HuH-7 (cell line): ENCODE results near the gene APOBEC3C.
"Not testable (repeated sequence)": the region's sequence is repeated elsewhere in the genome, so short reads cannot be mapped to it uniquely, and the experiment has no call there.

Experiments
- DNase-seq: peaks from one replicate; pipeline ENCODE4 v3.0.0; 2011; ENCODE audit warnings: low spot score

The APOBEC3C gene

DNA sequence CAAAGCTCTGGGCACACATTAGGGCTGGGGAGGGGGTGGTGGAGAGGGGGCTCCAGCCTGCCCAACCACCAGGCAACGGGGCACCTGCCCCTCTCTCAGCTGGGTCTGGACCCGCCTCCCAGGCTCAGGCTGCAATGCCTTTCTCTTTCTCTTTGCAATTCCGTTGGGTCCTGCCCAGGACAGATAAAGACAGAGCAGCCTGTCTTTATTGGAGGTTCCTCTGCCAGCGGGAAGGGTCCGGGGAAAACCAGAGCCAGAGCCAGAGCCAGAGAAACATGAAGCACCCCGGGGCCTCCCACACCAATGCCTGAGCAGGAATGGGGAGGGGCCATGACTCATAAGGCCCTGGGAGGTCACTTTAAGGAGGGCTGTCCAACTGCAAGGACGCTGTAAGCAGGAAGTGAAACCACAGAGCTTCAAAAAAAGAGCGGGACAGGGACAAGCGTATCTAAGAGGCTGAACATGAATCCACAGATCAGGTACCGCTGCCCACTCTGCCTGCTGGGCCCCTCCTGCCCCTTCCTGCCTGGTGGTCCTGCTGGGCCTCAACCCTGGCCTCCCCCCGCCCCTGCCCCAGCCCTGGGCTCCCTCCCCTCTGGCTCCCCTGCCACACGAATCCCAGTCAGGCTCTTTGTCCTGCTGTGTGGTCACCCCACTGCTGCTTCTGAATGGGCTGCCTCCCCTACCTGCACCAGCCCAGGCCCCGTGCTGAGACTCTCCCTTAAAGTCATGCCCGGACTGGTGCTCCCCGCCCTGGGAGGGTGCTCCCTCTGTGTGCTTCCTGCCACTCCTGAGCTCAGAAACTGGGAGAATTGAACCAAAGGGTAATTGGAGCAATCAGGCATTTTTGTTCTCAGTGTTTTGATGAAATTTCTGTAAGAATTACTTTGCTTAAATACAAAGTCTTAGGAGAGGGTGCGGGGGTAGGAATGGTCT is 31.8 kb upstream of the APOBEC3C start, which contains the start of gene APOBEC3B:
APOBEC3B (plus strand) TSS at position 356 of the 936 bp plus-strand sequence; CDS start at position 463, 107 bp downstream.
- DNase-seq = no peak

DNA sequence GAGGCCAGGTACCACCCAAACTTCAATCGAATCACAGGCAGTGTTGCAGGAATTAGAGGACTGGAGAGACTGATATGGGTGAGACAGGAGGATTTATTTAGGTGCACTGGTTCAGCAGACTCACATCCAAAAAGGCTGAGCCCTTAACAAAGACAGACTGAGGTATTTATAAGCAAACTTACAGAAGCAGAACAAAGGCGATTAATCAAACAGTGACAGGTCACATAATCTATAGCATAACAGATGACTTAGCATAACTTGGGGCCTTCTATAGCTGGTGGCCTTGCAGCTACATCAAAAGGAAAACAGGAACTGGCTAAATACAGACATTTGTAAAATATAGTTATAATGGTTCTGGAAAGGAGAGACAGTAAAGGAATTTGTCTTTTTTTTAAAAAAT is 29.8 kb upstream of the APOBEC3C start:
- DNase-seq = no peak

DNA sequence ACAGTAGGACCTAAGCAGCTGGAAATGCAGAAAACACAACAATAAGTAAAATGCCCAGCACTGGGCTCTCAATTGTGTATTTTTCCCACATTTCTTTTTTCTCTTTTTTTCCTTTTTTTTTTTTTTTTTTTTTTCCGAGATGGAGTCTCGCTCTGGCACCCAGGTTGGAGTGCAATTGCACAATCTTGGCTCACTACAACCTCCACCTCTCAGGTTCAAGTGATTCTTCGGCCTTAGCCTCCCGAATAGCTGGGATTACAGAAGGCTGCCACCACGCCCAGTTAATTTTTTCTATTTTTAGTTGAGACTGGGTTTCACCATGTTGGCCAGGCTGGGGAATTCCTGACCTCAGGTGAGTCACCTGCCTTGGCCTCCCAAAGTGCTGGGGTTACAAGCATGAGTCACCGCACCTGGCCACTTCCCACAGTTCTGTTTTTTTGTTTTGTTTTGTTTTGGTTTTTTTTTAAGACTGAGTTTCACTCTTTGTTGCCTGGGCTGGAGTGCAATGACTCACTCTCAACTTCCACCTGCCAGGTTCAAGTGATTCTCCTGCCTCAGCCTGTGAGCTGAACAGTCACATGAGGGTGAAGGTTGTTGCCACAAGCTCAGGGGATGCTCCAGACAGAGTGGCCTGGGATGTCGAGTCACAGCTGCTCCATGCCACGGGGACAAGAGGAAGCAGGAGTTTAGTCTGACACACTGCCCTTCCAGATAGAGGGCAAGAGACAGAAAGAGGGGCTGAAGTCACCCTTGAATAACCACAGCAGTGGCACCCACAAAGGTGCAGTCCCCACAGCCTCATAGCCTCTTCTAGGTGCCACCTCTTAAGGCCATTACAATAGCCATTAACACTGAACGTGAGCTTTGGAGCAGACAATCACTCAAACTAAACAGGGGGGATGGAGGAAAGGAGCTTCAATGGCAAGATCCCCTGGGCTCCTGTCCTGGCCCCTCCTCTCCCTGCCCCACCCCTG is 29.0 kb upstream of the APOBEC3C start:
- DNase-seq = not testable (repeated sequence)

DNA sequence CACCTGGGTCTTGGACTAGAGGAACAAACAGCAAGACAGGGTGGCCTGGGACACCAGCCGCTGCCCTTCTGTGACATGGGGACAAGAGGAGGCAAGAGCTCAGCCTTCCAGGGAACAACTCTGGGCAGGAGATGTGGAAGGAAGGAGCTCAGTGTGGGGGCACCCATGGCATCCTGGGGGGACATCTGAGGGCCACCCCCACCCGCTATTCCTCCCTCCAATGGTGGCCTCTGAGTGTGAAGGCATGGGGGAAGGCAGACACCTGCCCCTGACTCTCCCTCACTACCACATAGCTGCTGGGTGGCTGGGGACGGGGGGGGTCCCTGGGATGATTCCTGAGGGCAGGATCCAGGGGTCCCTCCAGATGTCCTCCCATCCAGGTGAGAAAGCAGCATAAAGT is 27.4 kb upstream of the APOBEC3C start:
- DNase-seq = no peak

DNA sequence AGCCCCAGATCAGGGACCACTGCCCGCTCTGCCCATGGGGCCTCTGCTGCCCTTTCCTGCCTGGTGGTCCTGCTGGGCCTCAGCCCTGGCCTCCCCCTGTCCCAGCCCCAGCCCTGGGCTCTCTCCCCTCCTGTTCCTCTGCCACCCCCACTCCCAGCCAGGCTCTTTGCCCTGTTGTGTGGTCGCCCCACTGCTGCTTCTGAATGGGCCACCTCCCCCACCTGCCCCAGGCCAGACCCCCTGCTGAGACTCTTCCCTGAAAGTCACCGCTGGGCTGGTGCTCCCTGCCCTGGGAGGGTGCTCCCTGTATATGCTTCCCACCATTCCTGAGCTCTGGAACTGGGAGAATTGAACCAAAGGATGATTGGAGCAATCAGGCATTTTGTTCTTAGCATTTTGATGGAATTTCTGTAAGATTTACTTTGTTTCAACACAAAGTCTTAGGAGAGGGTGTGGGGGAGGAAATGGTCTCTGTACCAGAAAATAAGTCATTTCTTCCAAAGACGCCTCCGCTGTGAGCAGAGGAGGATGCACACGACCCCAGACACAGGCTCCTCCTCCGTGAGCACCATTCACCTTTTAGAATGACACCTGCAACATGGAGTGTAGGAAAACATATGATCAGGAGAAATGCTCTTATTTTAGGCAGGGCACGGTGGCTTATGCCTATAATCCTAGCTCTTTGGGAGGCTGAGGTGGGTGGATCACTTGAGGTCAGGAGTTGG is 26.7 kb upstream of the APOBEC3C start:
- DNase-seq = no peak

DNA sequence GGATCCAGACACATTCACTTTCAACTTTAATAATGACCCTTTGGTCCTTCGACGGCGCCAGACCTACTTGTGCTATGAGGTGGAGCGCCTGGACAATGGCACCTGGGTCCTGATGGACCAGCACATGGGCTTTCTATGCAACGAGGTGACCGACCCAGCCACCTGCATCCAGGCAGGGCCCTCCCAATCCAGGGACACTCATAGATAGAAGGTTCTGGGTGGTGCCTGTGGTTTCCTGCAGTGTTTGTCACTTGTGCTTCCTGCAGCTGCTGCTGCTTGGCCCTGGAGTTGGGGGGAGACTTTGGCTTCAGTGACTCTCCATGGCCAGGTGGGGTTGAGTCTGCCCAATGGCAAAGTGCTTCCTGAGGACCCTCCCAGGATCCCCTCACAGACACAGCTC is 24.6 kb upstream of the APOBEC3C start:
- no peak for DNase-seq

DNA sequence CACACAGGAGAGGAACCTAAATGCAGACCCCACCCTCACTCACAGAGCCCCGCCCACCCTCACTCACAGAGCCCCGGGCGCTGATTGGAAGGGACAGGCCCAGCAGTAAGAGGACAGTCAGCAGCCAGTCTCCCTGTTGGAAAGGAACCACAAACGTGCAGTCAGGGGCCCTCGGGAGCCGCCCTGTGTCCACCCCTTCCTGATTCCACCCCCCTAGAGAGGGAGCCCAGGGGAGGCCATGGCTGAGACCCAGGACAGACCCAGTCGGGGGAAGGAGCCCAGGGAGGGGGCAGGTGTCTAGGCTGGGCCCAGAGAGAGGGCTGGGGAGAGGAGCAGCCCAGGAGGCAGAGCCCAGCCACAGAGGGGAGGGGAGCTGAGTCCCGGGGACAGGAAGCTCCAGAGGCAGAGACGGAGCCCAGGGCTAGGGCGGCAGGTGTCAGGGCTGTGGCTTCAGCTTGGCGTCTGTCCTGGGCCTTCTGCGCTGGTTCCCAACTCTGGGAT is 21.1 kb upstream of the APOBEC3C start:
- not testable (repeated sequence) for DNase-seq

DNA sequence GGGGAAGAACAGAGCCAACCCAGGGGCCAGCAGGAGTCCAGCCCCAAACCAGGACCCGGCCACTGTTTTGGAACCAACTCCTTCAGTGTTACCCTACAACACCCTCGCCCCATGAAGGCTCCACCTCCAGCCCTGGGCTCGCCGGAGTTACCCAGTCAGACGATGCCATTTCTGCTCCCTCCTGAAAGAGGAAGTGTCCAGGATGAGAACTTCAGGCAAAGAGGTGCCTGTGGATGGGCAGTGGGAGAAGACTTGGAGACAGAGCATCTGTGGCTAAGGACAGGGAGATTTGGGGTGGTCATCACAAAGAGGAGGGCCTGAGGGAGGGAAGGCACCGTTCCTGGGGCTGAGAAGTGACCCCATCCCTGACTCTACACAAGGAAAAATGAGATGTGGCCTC is 18.0 kb upstream of the APOBEC3C start:
- no peak for DNase-seq

DNA sequence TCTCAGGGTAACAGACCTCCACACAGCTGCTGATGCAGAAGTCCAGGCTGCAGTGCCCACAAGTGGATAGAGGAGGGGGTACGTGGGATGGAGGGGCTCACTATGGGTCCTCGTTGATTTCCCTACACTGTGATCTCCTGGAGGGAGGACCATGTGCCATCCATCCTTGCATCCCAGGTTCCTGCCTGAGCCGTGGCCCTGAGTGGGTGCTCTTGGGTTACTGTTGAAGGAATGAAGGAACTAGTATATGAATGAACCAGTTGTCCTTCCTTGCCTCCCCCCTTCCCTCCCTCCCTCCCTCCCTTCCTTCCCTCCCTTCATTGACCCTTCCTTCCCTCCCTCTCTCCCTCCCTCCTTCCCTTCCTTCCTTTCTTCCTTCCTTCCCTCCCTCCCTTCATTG is 16.5 kb upstream of the APOBEC3C start:
- no peak for DNase-seq

DNA sequence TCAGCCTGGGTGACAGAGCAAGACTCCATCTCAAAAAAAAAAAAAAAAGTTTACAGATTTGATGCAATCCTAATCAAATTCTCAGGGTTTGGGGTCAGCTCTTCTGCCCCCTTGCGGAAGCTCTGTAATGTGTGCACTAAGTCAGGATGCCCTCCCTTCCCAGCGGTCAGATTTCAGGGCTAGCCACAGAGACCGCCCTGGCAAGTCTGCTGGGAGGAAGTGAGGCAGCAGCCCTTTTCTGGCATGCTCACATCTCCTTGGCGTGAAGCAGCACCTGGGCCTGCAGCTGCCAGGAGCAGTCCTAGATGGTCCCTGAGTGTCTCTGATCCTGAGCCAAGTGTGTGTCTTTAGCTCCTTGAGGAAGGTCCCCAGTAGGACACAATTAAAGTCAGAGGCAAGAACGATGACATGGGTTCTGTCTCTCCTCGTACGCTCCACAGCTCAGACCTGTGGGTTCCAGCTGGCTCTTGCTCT is 10.9 kb upstream of the APOBEC3C start:
- peak; percentile 86 for DNase-seq

DNA sequence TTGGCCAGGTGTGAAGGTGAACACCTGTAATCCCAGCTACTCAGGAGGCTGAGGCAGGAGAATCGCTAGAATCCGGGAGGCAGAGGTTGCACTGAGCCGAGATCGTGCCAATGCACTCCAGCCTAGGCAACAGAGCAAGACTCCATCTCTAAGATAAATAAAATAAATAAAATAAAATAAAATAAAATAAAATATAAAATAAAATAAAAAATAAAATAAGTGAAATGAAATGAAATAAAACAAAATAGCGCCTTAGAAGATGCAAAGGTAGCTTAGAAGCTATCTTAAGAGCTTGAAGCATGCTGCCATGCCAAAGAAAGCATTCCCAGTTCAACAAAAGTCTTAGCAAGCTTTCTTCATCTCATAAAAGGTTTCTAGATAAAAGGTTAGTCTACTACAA is 6.9 kb upstream of the APOBEC3C start:
- DNase-seq = no peak

DNA sequence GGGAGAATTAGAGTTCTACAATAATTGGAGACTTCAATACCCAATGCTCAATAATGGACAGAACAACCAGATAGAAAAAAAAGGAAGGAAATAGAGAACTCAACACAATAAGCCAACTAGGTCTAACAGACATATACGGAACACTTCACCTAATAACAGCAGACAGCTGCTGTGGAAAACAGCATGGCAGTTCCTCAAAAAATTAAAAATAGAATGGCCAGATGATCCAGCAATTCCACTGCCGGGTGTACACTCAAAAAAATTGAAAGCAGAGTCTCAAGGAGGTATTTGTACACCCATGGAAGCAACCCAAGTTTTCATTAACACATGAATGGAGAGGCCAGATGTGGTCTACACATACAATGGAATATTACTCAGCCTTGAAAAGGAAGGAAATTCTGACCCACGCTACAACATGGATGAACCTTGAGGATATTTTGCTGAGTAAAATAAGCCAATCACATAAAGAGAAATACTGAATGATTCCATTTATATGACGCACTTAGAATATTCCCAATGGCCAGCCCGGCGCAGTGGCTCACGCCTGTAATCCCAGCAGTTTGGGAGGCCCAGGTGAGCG is 5.7 kb upstream of the APOBEC3C start:
- not testable (repeated sequence) for DNase-seq

DNA sequence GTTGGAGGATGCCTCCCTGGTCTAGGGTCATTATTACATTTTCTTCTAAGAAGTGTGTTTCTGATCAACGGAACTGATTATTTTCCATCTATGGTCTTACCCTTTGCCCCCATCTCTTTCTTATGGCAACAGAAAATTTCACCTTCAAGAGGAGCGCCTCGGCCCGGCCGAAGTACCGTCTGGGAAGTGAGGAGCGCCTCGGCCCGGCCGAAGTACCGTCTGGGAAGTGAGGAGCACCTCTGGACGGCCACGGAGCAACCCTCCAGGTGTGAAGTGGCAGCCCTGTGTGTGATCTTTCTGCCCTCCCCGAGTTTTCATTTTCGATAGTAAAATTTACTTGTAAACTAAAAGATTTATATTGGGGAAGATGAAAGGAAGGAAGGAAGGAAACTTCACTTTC is 3.1 kb upstream of the APOBEC3C start:
- no peak for DNase-seq

DNA sequence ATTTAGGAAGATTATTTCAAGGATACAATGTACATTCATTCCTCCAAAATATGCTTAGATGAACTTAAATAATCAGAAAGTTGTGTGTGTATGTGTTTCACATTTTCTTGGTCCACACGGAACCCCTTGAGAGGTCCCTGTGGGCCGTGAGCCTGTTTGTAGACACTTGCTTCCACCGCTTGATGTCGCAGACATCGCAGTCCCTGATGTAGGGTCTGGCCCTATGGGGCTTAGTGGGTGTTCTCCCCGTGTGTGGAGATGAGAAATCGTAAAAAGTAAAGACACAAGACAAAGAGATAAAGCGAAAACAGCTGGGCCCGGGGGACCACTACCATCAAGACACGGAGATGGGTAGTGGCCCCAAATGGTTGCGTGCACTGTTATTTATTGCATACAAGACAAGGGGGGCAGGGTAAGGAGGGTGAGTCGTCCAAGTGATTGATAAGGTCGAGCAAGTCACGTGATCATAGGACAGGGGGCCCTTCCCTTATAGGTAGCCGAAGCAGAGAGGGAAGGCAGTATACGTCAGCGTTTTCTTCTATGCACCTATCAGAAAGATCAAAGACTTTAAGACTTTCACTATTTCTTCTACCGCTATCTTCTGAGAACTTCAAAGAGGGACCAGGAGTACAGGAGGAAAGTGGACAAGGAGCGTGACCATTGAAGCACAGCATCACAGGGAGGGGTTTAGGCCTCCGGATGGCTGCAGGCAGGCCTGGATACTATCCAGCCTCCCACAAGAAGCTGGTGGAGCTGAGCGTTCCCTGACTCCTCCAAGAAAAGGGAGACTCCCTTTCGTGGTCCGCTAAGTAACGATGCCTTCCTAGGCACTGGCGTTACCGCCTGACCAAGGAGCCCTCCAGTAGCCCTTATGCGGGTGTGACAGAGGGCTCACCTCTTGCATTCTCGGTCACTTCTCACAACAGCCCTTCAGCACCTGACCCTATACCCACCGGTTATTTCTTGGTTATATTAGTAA is 1.2 kb upstream of the APOBEC3C start:
- no peak for DNase-seq

DNA sequence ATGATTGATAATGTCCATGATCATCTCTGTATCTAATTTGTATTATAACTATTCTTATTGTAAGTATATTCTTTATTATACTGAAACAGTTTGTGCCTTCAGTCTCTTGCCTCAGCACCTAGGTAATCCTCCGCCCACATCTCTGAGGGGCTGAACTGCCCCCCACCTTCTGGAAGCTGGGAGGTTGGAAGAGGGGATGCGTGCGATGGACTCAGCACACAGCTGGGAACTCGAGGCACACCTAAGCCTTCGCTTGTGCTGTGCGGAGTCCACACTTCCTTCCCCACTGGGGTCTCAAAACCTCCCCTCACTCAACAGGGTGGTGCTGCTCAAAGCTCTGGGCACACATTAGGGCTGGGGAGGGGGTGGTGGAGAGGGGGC is 506 bp upstream of the APOBEC3C start:
- DNase-seq = not testable (repeated sequence)

DNA sequence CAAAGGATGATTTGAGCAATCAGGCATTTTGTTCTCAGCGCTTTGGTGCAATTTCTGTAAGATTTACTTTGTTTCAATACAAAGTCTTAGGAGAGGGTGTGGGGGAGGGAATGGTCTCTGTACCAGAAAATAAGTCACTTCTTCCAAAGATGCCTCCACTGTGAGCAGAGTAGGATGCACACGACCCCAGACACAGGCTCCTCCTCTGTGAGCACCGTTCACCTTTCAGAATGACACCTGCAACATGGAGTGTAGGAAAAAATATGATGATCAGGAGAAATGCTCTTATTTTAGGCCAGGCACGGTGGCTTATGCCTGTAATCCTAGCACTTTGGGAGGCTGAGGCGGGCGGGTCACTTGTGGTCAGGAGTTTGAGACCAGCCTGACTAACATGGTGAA is 665 bp downstream of the APOBEC3C start:
- DNase-seq = not testable (repeated sequence)

DNA sequence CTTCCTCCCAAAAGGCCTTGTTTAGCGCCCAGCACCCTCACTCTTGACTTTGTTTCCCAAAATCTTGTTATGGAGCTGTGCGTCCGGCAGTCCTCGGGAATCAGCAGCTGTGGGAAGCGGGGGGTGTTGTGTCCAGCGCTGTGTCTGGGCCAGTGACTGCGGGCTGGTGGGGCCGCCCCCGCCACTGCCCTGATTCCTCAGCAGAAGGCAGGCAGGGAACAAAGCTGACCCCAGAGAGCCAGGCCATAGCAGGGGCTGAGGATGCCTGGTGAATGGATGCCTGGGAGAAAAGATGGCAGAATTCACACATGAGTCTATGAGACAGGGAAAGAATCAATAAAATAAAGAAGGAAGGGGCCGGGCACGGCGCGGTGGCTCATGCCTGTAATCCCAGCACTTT is 2.5 kb downstream of the APOBEC3C start:
- no peak for DNase-seq

DNA sequence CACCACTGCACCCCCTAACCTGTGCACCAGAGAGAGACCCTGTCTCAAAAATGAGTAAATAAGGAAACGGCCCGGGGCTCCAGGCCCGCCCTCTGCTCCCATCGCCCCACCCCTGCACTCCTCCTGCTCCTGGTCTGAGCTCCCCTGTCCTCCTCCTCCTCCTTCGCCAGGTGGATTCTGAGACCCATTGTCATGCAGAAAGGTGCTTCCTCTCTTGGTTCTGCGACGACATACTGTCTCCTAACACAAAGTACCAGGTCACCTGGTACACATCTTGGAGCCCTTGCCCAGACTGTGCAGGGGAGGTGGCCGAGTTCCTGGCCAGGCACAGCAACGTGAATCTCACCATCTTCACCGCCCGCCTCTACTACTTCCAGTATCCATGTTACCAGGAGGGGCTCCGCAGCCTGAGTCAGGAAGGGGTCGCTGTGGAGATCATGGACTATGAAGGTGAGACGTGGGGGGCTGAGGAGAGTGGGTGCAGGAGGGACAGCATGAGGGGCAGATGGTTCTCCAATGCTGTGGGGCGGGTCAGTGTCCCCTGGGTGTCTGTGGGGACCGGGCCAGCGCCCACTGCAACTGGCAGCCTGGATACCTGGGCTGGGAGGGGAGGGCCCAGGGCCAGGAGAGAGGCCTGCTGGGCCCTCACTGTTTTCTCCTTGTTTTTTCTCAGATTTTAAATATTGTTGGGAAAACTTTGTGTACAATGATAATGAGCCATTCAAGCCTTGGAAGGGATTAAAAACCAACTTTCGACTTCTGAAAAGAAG is 3.7 kb downstream of the APOBEC3C start:
- no peak for DNase-seq

DNA sequence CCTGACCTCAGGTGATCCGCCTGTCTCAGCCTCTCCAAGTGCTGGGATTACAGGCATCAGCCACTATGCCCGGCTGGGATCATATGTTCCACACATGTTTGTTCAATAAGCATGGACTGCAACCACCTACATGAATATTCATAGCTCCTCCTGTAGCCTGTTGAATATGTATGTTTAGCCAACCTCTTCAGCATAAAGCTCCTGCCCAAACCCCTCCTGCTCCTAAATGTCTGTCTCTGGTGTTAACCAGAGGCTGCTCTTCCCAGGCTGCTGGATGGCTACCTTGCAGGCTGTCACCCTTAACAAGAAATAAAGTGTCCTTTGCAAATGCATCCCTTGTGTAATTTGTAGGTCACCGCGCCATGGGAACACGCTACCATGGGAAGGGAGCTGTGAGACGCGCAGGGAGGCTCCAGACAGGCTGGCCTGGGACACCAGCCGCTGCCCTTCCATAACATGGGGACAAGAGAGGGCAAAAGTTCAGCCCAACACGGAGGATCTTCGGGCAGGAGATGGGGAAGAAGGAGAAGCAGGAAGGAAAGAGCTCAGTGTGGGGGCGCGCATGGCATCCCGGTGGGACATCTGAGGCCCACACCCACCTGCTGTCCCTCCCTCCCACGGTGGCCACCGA is 6.1 kb downstream of the APOBEC3C start:
- DNase-seq = not testable (repeated sequence)
